ENCODE data around the gene KIRREL3.

GRCh38 chr11:126965331-126965730 is 35.2 kb downstream of the KIRREL3 start:
- TF ChIP-seq CTCF (IDR thresholded peaks at IDR 0.05) (no peak), POLR2A (IDR thresholded peaks at IDR 0.05) (no peak)

All from esophagus squamous epithelium (tissue), 4 donors.